Colonic mucosa (tissue), 4 donors: ENCODE measurements around the gene BCAS3. TPM values are rescaled to one million over a fixed set of nuclear protein-coding genes. Genes with fewer than 3 reads are reported as not detected.

ENCODE experiments used
- DNase-seq: peaks from one replicate; pipeline ENCODE4 v3.0.0-alpha.2; 2020
- H3K27ac ChIP-seq: fragments of 200-600 bp; one replicate; pipeline ENCODE4 v1.8.0; 2021
- H3K27me3 ChIP-seq: fragments of 200-600 bp; one replicate; pipeline ENCODE4 v1.8.0; 2021
- H3K36me3 ChIP-seq: fragments of 200-600 bp; one replicate; pipeline ENCODE4 v1.8.0; 2021
- H3K4me1 ChIP-seq: fragments of 200-600 bp; one replicate; pipeline ENCODE4 v1.8.0; 2021; ENCODE audit warnings: mild to moderate bottlenecking
- H3K4me3 ChIP-seq: fragments of 200-600 bp; one replicate; pipeline ENCODE4 v1.8.0; 2021
- H3K9ac ChIP-seq, 2 donors: one replicate each; pipeline ENCODE4 v1.7.0; 2013; ENCODE audit warnings: control low read depth in 2 of 2, low read depth in 2 of 2, low read length in 2 of 2
- H3K9me3 ChIP-seq: fragments of 200-600 bp; one replicate; pipeline ENCODE4 v1.8.0; 2021
- CTCF ChIP-seq: fragments of 200-600 bp; IDR thresholded peaks from one replicate; pipeline ENCODE4 v1.8.0; 2022; ENCODE audit warnings: antibody characterized with exemption, mild to moderate bottlenecking
- intact Hi-C: fragments of 100-400 bp; cut with DNase I; formaldehyde crosslinking; loops from one replicate; pipeline ENCODE4 v1.14.1; 2022
- total RNA-seq, 2 donors: library from RNA; stranded (reverse); fragmentation: NEBNext Ultra II Directional in 1 of 2; extraction: Animal tissue kit (Norgen Biotek cat#: 25700) in 1 of 2; gene quantifications; one replicate each; pipeline ENCODE4 v1.2.1, GENCODE V29; 2021
- donor health status: healthy.
- donor health status: DM: no; HTN: no; CAD: no.
- donor health status: DM: no; HTN: no; CAD: no.

The BCAS3 gene
- total RNA-seq, 2 donors from 2014 or later: 11.0 to 17.8 TPM

GRCh38 chr17:60749050-60749449 is 71.4 kb downstream of the BCAS3 start:
- DNase-seq: no peak
- no peaks in the 10 kb centered on the region for H3K4me1 ChIP-seq
- H3K27ac ChIP-seq: no peak overlapping the region
- intact Hi-C loops: no loop called here
- H3K27me3 ChIP-seq: no peaks in the 10 kb centered on the region
- no peaks in the 10 kb centered on the region for H3K9me3 ChIP-seq
- TF ChIP-seq CTCF: no peak
- no peaks in the 10 kb centered on the region for H3K36me3 ChIP-seq
- H3K9ac ChIP-seq: no peak overlapping the region
- H3K4me3 ChIP-seq: no peak overlapping the region

GRCh38 chr17:60749708-60750107 is 72.1 kb downstream of the BCAS3 start:
- no peak for DNase-seq
- Histone ChIP-seq H3K4me3 (no peak overlapping the region), H3K9ac (no peak overlapping the region), H3K27ac (no peak overlapping the region), H3K9me3 (no peaks in the 10 kb centered on the region), H3K36me3 (no peaks in the 10 kb centered on the region), H3K4me1 (no peaks in the 10 kb centered on the region), H3K27me3 (no peaks in the 10 kb centered on the region)
- no peak for TF ChIP-seq CTCF
- intact Hi-C loops: no loop called here

GRCh38 chr17:60750640-60751039 is 73.0 kb downstream of the BCAS3 start:
- intact Hi-C loops: no loop called here
- H3K9me3 ChIP-seq: no peaks in the 10 kb centered on the region
- no peak overlapping the region for H3K4me3 ChIP-seq
- no peak for TF ChIP-seq CTCF
- no peaks in the 10 kb centered on the region for H3K36me3 ChIP-seq
- H3K27ac ChIP-seq: no peak overlapping the region
- no peak for DNase-seq
- no peaks in the 10 kb centered on the region for H3K4me1 ChIP-seq
- no peak overlapping the region for H3K9ac ChIP-seq
- no peaks in the 10 kb centered on the region for H3K27me3 ChIP-seq

- no peaks in the 10 kb centered on the region for H3K36me3 ChIP-seq
- H3K4me1 ChIP-seq: no peaks in the 10 kb centered on the region
- H3K9me3 ChIP-seq: no peaks in the 10 kb centered on the region
- H3K27ac ChIP-seq: no peak overlapping the region
- H3K27me3 ChIP-seq: no peaks in the 10 kb centered on the region
- no peak for TF ChIP-seq CTCF
- no peak overlapping the region for H3K9ac ChIP-seq
- intact Hi-C loops: no loop called here
- no peak for DNase-seq
- H3K4me3 ChIP-seq: no peak overlapping the region
Observed at GRCh38 chr17:60751884-60752283, 74.2 kb downstream of the BCAS3 start.

- TF ChIP-seq CTCF: no peak
- intact Hi-C loops: no loop called here
- no peak overlapping the region for H3K27ac ChIP-seq
Observed at GRCh38 chr17:60752873-60753577, 75.4 kb downstream of the BCAS3 start.

More at GRCh38 chr17:60752873-60753577, 75.4 kb downstream of the BCAS3 start:
- H3K4me3 ChIP-seq: no peak overlapping the region
- H3K4me1 ChIP-seq: no peaks in the 10 kb centered on the region
- no peaks in the 10 kb centered on the region for H3K9me3 ChIP-seq
- no peaks in the 10 kb centered on the region for H3K36me3 ChIP-seq
- H3K9ac ChIP-seq: no peak overlapping the region
- no peak for DNase-seq
- no peaks in the 10 kb centered on the region for H3K27me3 ChIP-seq
